Testis (tissue), 2 donors: Measurements from ENCODE around the gene RRP1B.

ENCODE experiments used
- POLR2A ChIP-seq: fragments of 450-650 bp; IDR thresholded peaks from one replicate; pipeline ENCODE4 v1.6.1; 2017; ENCODE audit warnings: antibody characterized with exemption, mild to moderate bottlenecking, moderate library complexity
- TF ChIP-seq, protein P1 (sequence below), 3 experiments: fragments of 450-650 bp in 2 of 3; fragments of 200-600 bp in 1 of 3; sonication (generic) in 1 of 3; IDR thresholded peaks; one replicate each; pipeline ENCODE4 v1.5.1; 2016 to 2019; ENCODE audit warnings: antibody characterized with exemption in 3 of 3, mild to moderate bottlenecking in 2 of 3, moderate library complexity in 1 of 3

DNA sequence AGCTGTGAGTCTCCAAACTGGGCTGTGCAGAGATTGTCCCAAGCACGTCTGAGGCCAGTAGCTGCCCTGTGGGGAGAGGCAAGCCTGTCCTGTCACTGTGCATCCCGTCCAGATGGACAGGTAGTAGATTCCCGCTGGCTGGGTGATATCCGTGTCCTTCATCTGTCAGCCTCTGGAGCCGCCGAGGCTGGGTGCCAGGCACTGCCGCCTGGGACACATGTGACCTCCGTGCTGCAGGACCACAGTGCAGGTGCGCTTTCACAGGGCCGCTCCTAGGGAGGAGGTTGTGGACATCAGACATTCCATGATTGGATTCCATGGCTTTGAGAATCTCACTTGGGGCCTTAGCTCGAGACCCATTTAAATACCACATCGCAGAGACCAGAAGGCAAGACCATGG, 64.3 kb downstream of the RRP1B start:
- TF ChIP-seq, protein P1, sequence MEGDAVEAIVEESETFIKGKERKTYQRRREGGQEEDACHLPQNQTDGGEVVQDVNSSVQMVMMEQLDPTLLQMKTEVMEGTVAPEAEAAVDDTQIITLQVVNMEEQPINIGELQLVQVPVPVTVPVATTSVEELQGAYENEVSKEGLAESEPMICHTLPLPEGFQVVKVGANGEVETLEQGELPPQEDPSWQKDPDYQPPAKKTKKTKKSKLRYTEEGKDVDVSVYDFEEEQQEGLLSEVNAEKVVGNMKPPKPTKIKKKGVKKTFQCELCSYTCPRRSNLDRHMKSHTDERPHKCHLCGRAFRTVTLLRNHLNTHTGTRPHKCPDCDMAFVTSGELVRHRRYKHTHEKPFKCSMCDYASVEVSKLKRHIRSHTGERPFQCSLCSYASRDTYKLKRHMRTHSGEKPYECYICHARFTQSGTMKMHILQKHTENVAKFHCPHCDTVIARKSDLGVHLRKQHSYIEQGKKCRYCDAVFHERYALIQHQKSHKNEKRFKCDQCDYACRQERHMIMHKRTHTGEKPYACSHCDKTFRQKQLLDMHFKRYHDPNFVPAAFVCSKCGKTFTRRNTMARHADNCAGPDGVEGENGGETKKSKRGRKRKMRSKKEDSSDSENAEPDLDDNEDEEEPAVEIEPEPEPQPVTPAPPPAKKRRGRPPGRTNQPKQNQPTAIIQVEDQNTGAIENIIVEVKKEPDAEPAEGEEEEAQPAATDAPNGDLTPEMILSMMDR (IDR thresholded peaks at IDR 0.05): no peak
- TF ChIP-seq POLR2A: no peak
